H1 (cell line): ENCODE results near the gene PXN. TPM values are rescaled to one million over a fixed set of nuclear protein-coding genes. Genes with fewer than 3 reads are reported as not detected.

Experiments used
- CEBPB ChIP-seq: IDR thresholded peaks from 2 replicates; pipeline ENCODE4 v1.6.1; 2012; ENCODE audit warnings: low read depth, low read length
- CREB1 ChIP-seq: IDR thresholded peaks from 2 replicates; pipeline ENCODE4 v1.6.1; 2012; ENCODE audit warnings: inconsistent platforms
- GABPA ChIP-seq: IDR thresholded peaks from 2 replicates; pipeline ENCODE4 v1.6.1; 2011; ENCODE audit warnings: mild to moderate bottlenecking, low read length, moderate library complexity, borderline replicate concordance; ENCODE audit not compliant: insufficient read depth
- JUN ChIP-seq: IDR thresholded peaks from 2 replicates; pipeline ENCODE4 v1.6.1; 2011; ENCODE audit warnings: low read depth, mild to moderate bottlenecking, improper control_type of control experiment, low read length
- POLR2A ChIP-seq, 2 experiments: IDR thresholded peaks; 1 replicate in 1 of 2; 2 replicates in 1 of 2; pipeline ENCODE4 v1.6.1; 2011; ENCODE audit warnings: low read depth in 2 of 2, low read length in 2 of 2, mild to moderate bottlenecking in 2 of 2; ENCODE audit errors: control extremely low read depth in 1 of 2
- SIN3A ChIP-seq, 2 experiments: IDR thresholded peaks in 1 of 2; conservative IDR thresholded peaks in 1 of 2; 2 replicates each; pipeline ENCODE4 v1.6.1; 2011 to 2012; ENCODE audit warnings: low read length in 2 of 2, improper control_type of control experiment in 1 of 2, low read depth in 1 of 2, mild to moderate bottlenecking in 1 of 2
- polyA plus RNA-seq, 7 experiments: library from polyadenylated mRNA; depleted of rRNA in 3 of 7; stranded (reverse) in 5 of 7; unstranded in 2 of 7; fragments of >200 nt in 5 of 7; fragments of 200-250 nt in 2 of 7; gene quantifications; 1 replicate in 5 of 7; 2 replicates in 1 of 7; 4 replicates in 1 of 7; pipeline versions ENCODE4 v1.2.1 to v1.2.3, GENCODE V29; 2011 to 2013; ENCODE audit warnings: missing spikeins in 2 of 7, mixed read lengths in 2 of 7
- total RNA-seq: library from RNA; stranded (reverse); fragmentation: NEBNext Ultra II Directional; extraction: Animal tissue kit (Norgen Biotek cat#: 25700); gene quantifications from 2 replicates; pipeline ENCODE4 v1.2.1, GENCODE V29; 2021

The PXN gene
- total and polyA plus RNA-seq, 2 of the 8 experiments (the other 6 are each of a cell fraction or from before 2014, with no cell fraction given) = 51.0 to 105 TPM

- no peak for TF ChIP-seq SIN3A (conservative IDR thresholded peaks at IDR 0.05 in 1 of 2, IDR thresholded peaks at IDR 0.05 in 1 of 2; ENCODE audit: low read depth in 1 of 2, low read length in 2 of 2)
- no peak for TF ChIP-seq CEBPB
- TF ChIP-seq GABPA = no peak
- no peak for TF ChIP-seq POLR2A (IDR thresholded peaks at IDR 0.05; ENCODE audit: control extremely low read depth in 1 of 2, low read depth in 2 of 2, low read length in 2 of 2)
- no peak for TF ChIP-seq CREB1
- no peak for TF ChIP-seq JUN
These were observed 75.1 kb downstream of the PXN start (continued) for GRCh38 chr12:120190386-120190785.
